Epithelial cell of alveolus of lung (primary cell): Measurements from ENCODE around the gene NHLRC4. TPM values are rescaled to one million over a fixed set of nuclear protein-coding genes. Genes with fewer than 3 reads are reported as not detected.

ENCODE experiments used
- total RNA-seq: library from RNA; depleted of rRNA; stranded (reverse); fragments of >200 nt; gene quantifications from 2 replicates; pipeline ENCODE4 v1.2.1, GENCODE V29; 2015

NHLRC4 gene, protein sequence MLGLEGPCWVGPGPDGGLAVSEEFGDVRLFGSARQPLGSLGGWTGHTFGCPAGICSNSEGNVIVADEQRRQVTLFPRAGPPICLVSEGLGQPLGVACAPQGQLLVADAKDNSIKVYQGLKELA
- 2.2 and 13.1 TPM in 2 replicates for total RNA-seq

DNA sequence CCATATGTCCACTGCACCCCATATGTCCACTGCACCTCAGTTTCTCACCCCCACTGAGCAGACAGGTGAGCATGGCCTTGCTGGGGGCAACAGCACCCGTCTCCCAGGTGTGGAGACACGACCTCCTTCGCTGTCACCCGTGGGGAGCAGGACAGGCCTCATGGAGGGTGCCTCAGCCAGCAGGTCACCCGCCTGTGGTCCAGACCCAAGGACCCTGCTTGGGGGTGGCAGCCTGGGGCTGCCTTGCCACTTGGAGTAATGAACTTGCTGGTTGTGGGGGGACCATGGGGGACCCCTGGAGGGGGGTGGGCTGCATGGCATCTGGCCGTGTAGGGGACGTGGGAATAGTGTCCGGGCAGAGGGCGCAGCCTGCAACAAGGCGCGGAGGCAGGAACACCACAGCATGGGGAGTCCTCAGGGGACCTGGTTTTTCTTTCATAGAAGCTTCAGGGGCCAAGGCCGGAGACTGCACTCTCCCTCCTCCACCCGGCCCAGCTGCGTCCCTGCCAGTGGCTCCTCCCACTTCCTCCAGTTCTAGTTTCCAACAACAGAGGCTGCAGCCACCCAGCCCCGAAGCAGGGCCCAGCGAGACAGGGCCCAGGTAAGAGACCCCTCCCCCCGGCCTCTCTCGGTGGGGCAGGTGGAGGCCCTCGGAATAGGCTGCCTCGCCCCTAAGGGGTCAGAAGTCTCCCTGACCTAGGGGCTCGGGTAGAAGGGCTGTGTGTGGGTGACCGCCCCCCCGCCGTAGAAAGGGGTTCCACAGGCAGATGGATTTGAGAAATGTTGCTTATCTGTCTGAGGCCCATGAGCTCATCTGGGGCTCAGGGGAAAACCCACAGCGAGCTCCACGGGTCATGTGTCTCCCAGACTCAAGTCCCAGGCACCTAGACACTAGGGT, at the start of gene NHLRC4:
TSS of gene NHLRC4 (plus strand) at position 531 of the 898 bp plus-strand sequence. CDS start 1,043 bp downstream, outside the sequence.

DNA sequence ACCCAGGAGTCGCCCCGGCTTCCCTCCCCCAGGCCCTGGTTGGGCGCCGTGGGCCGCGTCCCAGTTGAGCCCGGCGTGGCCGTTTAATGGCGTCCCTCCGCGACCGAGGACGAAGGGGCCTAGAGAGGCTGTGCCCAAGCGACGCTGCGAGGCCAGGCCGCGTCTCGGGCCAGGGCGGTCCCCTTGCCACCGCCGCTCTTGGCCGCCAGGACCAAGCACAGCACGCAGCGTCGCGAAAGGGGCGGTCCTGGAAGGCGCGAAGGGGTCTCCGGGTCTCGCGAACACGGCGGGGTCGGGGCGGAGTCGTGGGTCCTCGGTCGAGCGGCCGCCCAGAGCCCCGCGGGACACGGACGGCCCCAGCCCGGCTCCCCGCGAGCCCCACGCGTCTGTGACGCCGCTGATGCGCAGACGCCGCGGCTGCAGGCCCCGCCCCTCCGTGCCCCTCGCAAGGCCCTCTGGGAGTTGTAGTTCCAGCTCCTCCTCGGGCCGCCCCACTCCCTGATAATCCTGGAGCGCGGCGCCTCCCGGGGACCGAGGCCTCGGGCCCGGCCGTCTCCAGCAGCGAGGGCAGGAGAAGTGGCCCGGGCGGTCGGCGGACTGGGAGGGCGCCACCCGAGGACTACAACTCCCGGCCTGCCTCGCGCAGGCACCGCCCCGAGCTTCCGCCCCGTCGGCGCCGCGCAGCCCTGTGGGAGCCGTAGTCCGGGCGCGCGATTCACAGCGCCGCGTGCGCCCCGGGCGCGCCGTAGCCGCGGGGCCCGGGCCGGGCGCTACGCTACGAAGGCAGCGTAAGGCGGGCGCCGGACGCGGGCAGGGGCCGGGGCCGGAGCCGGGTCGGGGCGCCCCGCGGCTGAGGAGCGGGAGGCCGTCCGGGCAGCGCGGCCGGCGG, 39.5 kb upstream of the NHLRC4 start, which contains the start of gene CAPN15:
TSS of gene CAPN15 (plus strand) at position 698 of the 889 bp plus-strand sequence. CDS start 19,127 bp downstream, outside the sequence.

DNA sequence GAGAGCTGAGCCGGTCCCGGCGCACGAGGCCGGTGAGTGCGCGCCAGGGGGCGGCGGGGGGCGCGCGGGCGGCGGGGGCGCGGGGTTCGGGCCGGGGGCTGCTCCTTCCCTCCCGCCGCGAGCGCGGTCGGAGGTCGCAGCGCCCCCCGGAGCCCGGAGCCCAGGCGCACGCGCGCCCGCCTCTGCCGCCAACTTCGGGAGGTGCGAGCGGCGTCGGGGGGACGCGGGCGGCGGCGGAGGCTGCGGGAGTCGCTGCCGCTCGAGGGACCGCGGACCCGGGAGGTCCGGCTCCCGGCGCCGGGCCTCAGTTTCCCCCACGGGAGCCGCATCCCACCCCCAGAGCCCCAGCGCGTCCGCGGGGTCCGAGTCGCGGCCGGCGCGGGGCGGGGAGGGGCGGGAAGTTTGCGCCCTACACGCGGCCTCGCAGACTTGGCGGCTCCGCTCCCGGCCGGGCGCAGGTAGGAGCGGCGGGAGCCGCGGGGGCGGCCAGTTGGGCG, 6.6 kb upstream of the NHLRC4 start, which contains the start of gene PRR35:
TSS of gene PRR35 (plus strand) at position 191 of the 497 bp plus-strand sequence. CDS start 2,901 bp downstream, outside the sequence.

DNA sequence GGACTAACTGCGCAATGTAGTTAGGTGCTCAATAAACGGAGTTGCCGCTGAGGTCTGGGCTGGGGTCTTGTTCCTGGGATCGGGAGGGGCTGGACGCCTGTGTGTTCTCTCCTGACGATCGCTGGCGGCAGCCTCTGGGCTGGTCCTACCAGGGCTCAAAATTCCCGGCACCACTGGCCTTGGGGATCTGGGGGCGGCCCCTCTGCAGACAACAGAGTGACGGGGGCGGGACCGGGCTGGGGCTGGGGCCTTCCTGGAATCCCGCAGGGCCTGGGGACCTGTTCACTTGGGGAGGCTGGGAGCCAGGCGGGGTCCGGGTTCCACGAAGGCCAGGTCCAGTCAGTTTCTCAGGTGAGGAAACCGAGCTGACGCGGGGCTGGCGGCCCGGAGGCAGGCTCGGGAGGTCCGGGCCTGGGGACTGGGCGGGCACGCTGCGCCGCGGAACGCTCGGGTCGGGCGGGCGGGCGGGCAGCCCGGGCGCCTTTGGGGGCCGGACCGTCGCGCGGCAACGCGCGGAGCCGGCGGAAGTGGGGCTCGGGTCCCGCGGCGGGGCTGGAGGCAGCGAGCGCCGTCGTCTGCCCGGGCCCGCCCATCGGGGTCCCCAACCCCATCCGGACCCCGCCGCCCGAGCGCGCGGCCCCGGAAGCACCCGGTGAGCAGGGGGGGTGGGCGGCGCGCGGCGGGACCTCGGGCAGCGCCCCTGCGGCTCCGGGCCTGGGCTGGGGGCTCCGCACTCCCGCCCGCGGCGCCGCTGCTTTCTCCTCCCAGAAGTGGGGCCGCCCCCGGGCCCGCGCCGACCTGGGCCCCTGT, 2.8 kb downstream of the NHLRC4 start, which contains the start of gene PIGQ:
TSS of gene PIGQ (plus strand) at position 524 of the 810 bp plus-strand sequence. CDS start 4,107 bp downstream, outside the sequence.

DNA sequence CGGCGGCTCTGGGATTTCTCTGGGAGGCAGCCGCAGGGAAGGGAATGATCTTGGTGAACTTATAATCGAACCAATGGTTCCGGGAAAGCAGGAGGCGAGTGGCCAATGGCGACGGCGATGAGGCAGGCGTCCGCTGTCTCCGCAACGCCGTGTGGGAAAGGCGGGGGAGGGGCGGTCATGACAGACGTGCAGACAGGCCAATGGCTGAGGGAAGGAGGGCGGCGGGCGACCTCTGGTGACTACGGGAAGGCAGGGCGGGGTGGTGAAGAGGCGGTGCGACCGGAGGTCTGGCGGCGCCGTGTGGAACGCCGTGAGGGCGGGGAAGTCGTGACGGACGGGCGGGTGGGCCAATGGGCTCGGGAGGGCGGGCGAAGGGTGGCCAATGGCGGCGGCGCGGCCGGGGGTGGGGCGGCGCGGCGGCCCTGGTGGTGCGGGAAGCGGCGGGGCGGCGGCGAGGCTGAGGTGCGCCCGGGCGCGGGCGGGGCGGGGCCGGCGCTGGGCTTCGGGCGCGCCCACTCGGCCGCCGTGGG, 22.9 kb downstream of the NHLRC4 start, which contains the start of gene RAB40C:
TSS of gene RAB40C (plus strand) at position 409 of the 530 bp plus-strand sequence. CDS start 226 bp downstream, outside the sequence.

Other genes starting within 250 kb of the NHLRC4 start
- gene AXIN1, start 214.3 kb upstream of the NHLRC4 start, total RNA-seq = 17.7 and 20.2 TPM in 2 replicates
- 179 and 184 TPM in 2 replicates for gene MRPL28, start 196.5 kb upstream of the NHLRC4 start, total RNA-seq
- gene PGAP6, start 185.0 kb upstream of the NHLRC4 start, total RNA-seq = 53.6 and 64.8 TPM in 2 replicates
- gene NME4, start 169.8 kb upstream of the NHLRC4 start, total RNA-seq = 174 and 184 TPM in 2 replicates
- gene DECR2, start 165.1 kb upstream of the NHLRC4 start, total RNA-seq = 12.3 and 14.3 TPM in 2 replicates
- 14.5 and 18.5 TPM in 2 replicates for gene RAB11FIP3, start 141.4 kb upstream of the NHLRC4 start, total RNA-seq
- gene CAPN15, start 39.3 kb upstream of the NHLRC4 start, total RNA-seq = 37.4 and 47.7 TPM in 2 replicates
- gene PRR35, start 6.6 kb upstream of the NHLRC4 start, total RNA-seq = not detected in 2 replicates
- 38.7 and 40.2 TPM in 2 replicates for gene PIGQ, start 3.0 kb downstream of the NHLRC4 start, total RNA-seq
- 14.5 and 15.1 TPM in 2 replicates for gene RAB40C, start 23.1 kb downstream of the NHLRC4 start, total RNA-seq
- gene WFIKKN1, start 64.0 kb downstream of the NHLRC4 start, total RNA-seq = 0.13 and 2.6 TPM in 2 replicates
- gene METTL26, start 69.3 kb downstream of the NHLRC4 start, total RNA-seq = 169 and 173 TPM in 2 replicates
- 10.8 and 20.2 TPM in 2 replicates for gene MCRIP2, start 74.8 kb downstream of the NHLRC4 start, total RNA-seq
- 7.1 and 19.2 TPM in 2 replicates for gene WDR90, start 82.4 kb downstream of the NHLRC4 start, total RNA-seq
- 41.0 and 52.7 TPM in 2 replicates for gene RHOT2, start 101.1 kb downstream of the NHLRC4 start, total RNA-seq
- 0.78 and 2.1 TPM in 2 replicates for gene RHBDL1, start 108.7 kb downstream of the NHLRC4 start, total RNA-seq
- gene STUB1, start 113.4 kb downstream of the NHLRC4 start, total RNA-seq = 93.3 and 150 TPM in 2 replicates
- gene JMJD8, start 117.3 kb downstream of the NHLRC4 start, total RNA-seq = 65.6 and 101 TPM in 2 replicates
- gene WDR24, start 123.4 kb downstream of the NHLRC4 start, total RNA-seq = 9.4 and 21.4 TPM in 2 replicates
- 0.08 and 0.91 TPM in 2 replicates for gene FBXL16, start 138.8 kb downstream of the NHLRC4 start, total RNA-seq
- gene METRN, start 148.1 kb downstream of the NHLRC4 start, total RNA-seq = 34.3 and 76.0 TPM in 2 replicates
- gene ANTKMT, start 154.1 kb downstream of the NHLRC4 start, total RNA-seq = 41.8 TPM in 2 replicates
- gene CCDC78, start 159.4 kb downstream of the NHLRC4 start, total RNA-seq = 4.8 TPM in 1 of 2 replicates, not detected in the other
- 10.6 and 14.7 TPM in 2 replicates for gene HAGHL, start 160.1 kb downstream of the NHLRC4 start, total RNA-seq
- 24.6 and 26.3 TPM in 2 replicates for gene CIAO3, start 174.0 kb downstream of the NHLRC4 start, total RNA-seq
- gene MSLN, start 193.7 kb downstream of the NHLRC4 start, total RNA-seq = 0.13 TPM in 1 of 2 replicates, not detected in the other
- gene RPUSD1, start 221.4 kb downstream of the NHLRC4 start, total RNA-seq = 26.4 and 30.3 TPM in 2 replicates
- 5.9 and 18.2 TPM in 2 replicates for gene CHTF18, start 221.6 kb downstream of the NHLRC4 start, total RNA-seq
- gene GNG13, start 233.7 kb downstream of the NHLRC4 start, total RNA-seq = not detected in 2 replicates